Skeletal muscle tissue (tissue), 4 donors: Measurements from ENCODE around the gene CHST6. TPM values are rescaled to one million over a fixed set of nuclear protein-coding genes. Genes with fewer than 3 reads are reported as not detected.
"Not testable (repeated sequence)": the region's sequence is repeated elsewhere in the genome, so short reads cannot be mapped to it uniquely, and the experiment has no call there.

Experiments
- H3K27ac ChIP-seq: one replicate; pipeline ENCODE4 v1.7.0; 2013; ENCODE audit warnings: mild to moderate bottlenecking, low read depth, low read length, inconsistent platforms
- H3K27me3 ChIP-seq, 3 donors: one replicate each; pipeline ENCODE4 v1.7.0; 2013; ENCODE audit warnings: low read length in 3 of 3; ENCODE audit not compliant: control insufficient read depth in 3 of 3, insufficient read depth in 3 of 3
- H3K36me3 ChIP-seq, 3 donors: one replicate each; pipeline ENCODE4 v1.7.0; 2013; ENCODE audit warnings: low read length in 3 of 3; ENCODE audit not compliant: control insufficient read depth in 3 of 3, insufficient read depth in 3 of 3
- H3K4me1 ChIP-seq, 3 donors: one replicate each; pipeline ENCODE4 v1.7.0; 2013; ENCODE audit warnings: low read length in 3 of 3, mild to moderate bottlenecking in 3 of 3; ENCODE audit not compliant: control insufficient read depth in 3 of 3, insufficient read depth in 3 of 3
- H3K4me3 ChIP-seq, 3 donors: one replicate each; pipeline ENCODE4 v1.7.0; 2013; ENCODE audit warnings: low read length in 3 of 3
- H3K9ac ChIP-seq, 3 donors: one replicate each; pipeline ENCODE4 v1.7.0; 2013; ENCODE audit warnings: low read length in 3 of 3, mild to moderate bottlenecking in 3 of 3, moderate library complexity in 2 of 3, low read depth in 1 of 3
- H3K9me3 ChIP-seq, 3 donors: one replicate each; pipeline ENCODE4 v1.7.0; 2013; ENCODE audit warnings: low read length in 3 of 3; ENCODE audit not compliant: control insufficient read depth in 3 of 3
- total RNA-seq: library from RNA; depleted of rRNA; stranded (reverse); fragments of >200 nt; gene quantifications from one replicate; pipeline ENCODE4 v1.2.3, GENCODE V29; 2014
- donor health status: Osteomylitis.

CHST6 gene
- total RNA-seq, 1 donor from 2014 or later = 2.1 TPM

GRCh38 chr16:75455677-75456076, 39.6 kb downstream of the CHST6 start:
- no peak overlapping the region for H3K9ac ChIP-seq
- peaks cover 2 to 3% (median 3%) of the 10 kb centered on the region in 3 donors for H3K36me3 ChIP-seq
- peaks cover 0 to 2% (median 0%) of the 10 kb centered on the region in 3 donors for H3K4me1 ChIP-seq
- no peaks in the 10 kb centered on the region for H3K9me3 ChIP-seq
- H3K27ac ChIP-seq = no peak overlapping the region
- H3K27me3 ChIP-seq = no peaks in the 10 kb centered on the region
- no peak overlapping the region for H3K4me3 ChIP-seq

GRCh38 chr16:75452464-75453190, 42.6 kb downstream of the CHST6 start:
- Histone ChIP-seq H3K27me3 (no peaks in the 10 kb centered on the region), H3K36me3 (peaks cover 3 to 8% (median 6%) of the 10 kb centered on the region in 3 donors), H3K9ac (no peak overlapping the region), H3K4me3 (no peak overlapping the region), H3K9me3 (no peaks in the 10 kb centered on the region), H3K27ac (no peak overlapping the region), H3K4me1 (no peaks in the 10 kb centered on the region)

- H3K9me3 ChIP-seq = no peaks in the 10 kb centered on the region
- no peak overlapping the region for H3K27ac ChIP-seq
- H3K27me3 ChIP-seq = no peaks in the 10 kb centered on the region
- H3K36me3 ChIP-seq = peaks cover 3 to 12% (median 6%) of the 10 kb centered on the region in 3 donors
- H3K4me1 ChIP-seq = no peaks in the 10 kb centered on the region
- no peak overlapping the region for H3K4me3 ChIP-seq
- H3K9ac ChIP-seq = no peak overlapping the region
Measured at GRCh38 chr16:75446416-75446815, 48.8 kb downstream of the CHST6 start.

GRCh38 chr16:75445298-75445697, 49.9 kb downstream of the CHST6 start:
- Histone ChIP-seq H3K27me3 (no peaks in the 10 kb centered on the region), H3K4me1 (no peaks in the 10 kb centered on the region), H3K27ac (no peak overlapping the region), H3K9me3 (no peaks in the 10 kb centered on the region), H3K4me3 (no peak overlapping the region), H3K9ac (no peak overlapping the region), H3K36me3 (peaks cover 0 to 7% (median 4%) of the 10 kb centered on the region in 3 donors)

- Histone ChIP-seq H3K9me3 (no peaks in the 10 kb centered on the region), H3K27me3 (no peaks in the 10 kb centered on the region), H3K27ac (no peak overlapping the region), H3K36me3 (peaks cover 0 to 4% (median 0%) of the 10 kb centered on the region in 3 donors), H3K4me1 (no peaks in the 10 kb centered on the region), H3K9ac (no peak overlapping the region), H3K4me3 (no peak overlapping the region)
Measured at GRCh38 chr16:75443298-75443697, 51.9 kb downstream of the CHST6 start.

- no peaks in the 10 kb centered on the region for H3K27me3 ChIP-seq
- peak overlapping the region; percentile 90 to 100 (median 93) for H3K9ac ChIP-seq
- peak overlapping the region; percentile 77 to 97 (median 93) for H3K4me3 ChIP-seq
- no peaks in the 10 kb centered on the region for H3K9me3 ChIP-seq
- peak overlapping the region; percentile 96 for H3K27ac ChIP-seq
- H3K4me1 ChIP-seq = peaks cover 3 to 12% (median 5%) of the 10 kb centered on the region in 3 donors
- no peaks in the 10 kb centered on the region for H3K36me3 ChIP-seq
Measured at GRCh38 chr16:75433732-75434413, 61.4 kb downstream of the CHST6 start.

GRCh38 chr16:75432828-75433731, 62.2 kb downstream of the CHST6 start, which contains the start of gene CFDP1:
CFDP1 (minus strand) TSS chr16:75433503; CDS start chr16:75433352, 151 bp downstream.
- H3K27ac ChIP-seq = peak within 1 kb of the TSS; percentile 96
- H3K36me3 ChIP-seq = no peaks in the 10 kb centered on the region
- H3K4me3 ChIP-seq = peak within 1 kb of the TSS; percentile 77 to 97 (median 93)
- H3K9ac ChIP-seq = peak within 1 kb of the TSS; percentile 90 to 100 (median 93)
- H3K4me1 ChIP-seq = peaks cover 3 to 12% (median 5%) of the 10 kb centered on the region in 3 donors
- no peaks in the 10 kb centered on the region for H3K9me3 ChIP-seq
- no peaks in the 10 kb centered on the region for H3K27me3 ChIP-seq

- no peaks in the 10 kb centered on the region for H3K9me3 ChIP-seq
- no peak overlapping the region for H3K9ac ChIP-seq
- H3K27me3 ChIP-seq = no peaks in the 10 kb centered on the region
- H3K4me3 ChIP-seq = no peak overlapping the region
- peaks cover 3 to 12% (median 5%) of the 10 kb centered on the region in 3 donors for H3K4me1 ChIP-seq
- H3K36me3 ChIP-seq = no peaks in the 10 kb centered on the region
- no peak overlapping the region for H3K27ac ChIP-seq
Measured at GRCh38 chr16:75429621-75430403, 65.4 kb downstream of the CHST6 start.

- H3K9ac ChIP-seq, H3K27me3 ChIP-seq, H3K36me3 ChIP-seq, H3K9me3 ChIP-seq, H3K4me1 ChIP-seq, H3K4me3 ChIP-seq, H3K27ac ChIP-seq: not testable (repeated sequence)
Measured at GRCh38 chr16:75426524-75426923, 68.7 kb downstream of the CHST6 start.
